HepG2 (cell line): ENCODE measurements around the gene ASIC3. TPM values are rescaled to one million over a fixed set of nuclear protein-coding genes. Genes with fewer than 3 reads are reported as not detected.

Source experiments
- BCLAF1 ChIP-seq: fragments of 450-650 bp; IDR thresholded peaks from 2 replicates; pipeline ENCODE4 v1.6.1; 2017; ENCODE audit warnings: mild to moderate bottlenecking
- ETS1 ChIP-seq: sonication (generic); formaldehyde crosslinking; IDR thresholded peaks from 2 replicates; pipeline ENCODE4 v1.4.0; 2020; ENCODE audit warnings: missing genetic modification reagents
- FOSL2 ChIP-seq: sonication (generic); formaldehyde crosslinking; IDR thresholded peaks from 2 replicates; pipeline ENCODE4 v1.4.0; 2020; ENCODE audit warnings: missing genetic modification reagents
- NFE2L2 ChIP-seq: fragments of 150-350 bp; IDR thresholded peaks from 2 replicates; pipeline ENCODE4 v1.6.1; 2014; ENCODE audit warnings: low read length
- NR2F1 ChIP-seq, 2 experiments: fragments of 450-650 bp in 1 of 2; formaldehyde crosslinking in 1 of 2; IDR thresholded peaks; 2 replicates each; pipeline versions ENCODE4 v1.5.0 to v1.6.1; 2016 to 2020; ENCODE audit warnings: mild to moderate bottlenecking in 1 of 2, missing compliant biosample characterization in 1 of 2, missing genetic modification reagents in 1 of 2, moderate library complexity in 1 of 2
- PCBP2 ChIP-seq: fragments of 200-400 bp; formaldehyde crosslinking; optimal IDR thresholded peaks from 2 replicates; pipeline ENCODE3; 2018; ENCODE audit warnings: low read length, low read depth; ENCODE audit not compliant: poor library complexity, severe bottlenecking
- POLR2AphosphoS5 ChIP-seq: IDR thresholded peaks from 2 replicates; pipeline ENCODE4 v1.6.1; 2012; ENCODE audit warnings: low read depth, low read length
- RBM39 ChIP-seq: fragments of 200-400 bp; formaldehyde crosslinking; IDR thresholded peaks from one replicate; pipeline ENCODE4 v1.6.1; 2018; ENCODE audit warnings: antibody characterized with exemption, mild to moderate bottlenecking, low read depth, low read length; ENCODE audit not compliant: poor library complexity, severe bottlenecking
- SRY ChIP-seq: sonication (generic); formaldehyde crosslinking; IDR thresholded peaks from 2 replicates; pipeline ENCODE4 v1.8.0; 2022; ENCODE audit warnings: mild to moderate bottlenecking, missing genetic modification reagents
- THAP8 ChIP-seq: sonication (generic); formaldehyde crosslinking; IDR thresholded peaks from 2 replicates; pipeline ENCODE4 v1.5.1; 2020; ENCODE audit warnings: missing genetic modification reagents, mild to moderate bottlenecking, borderline replicate concordance
- ZHX1 ChIP-seq: sonication (generic); formaldehyde crosslinking; IDR thresholded peaks from 2 replicates; pipeline ENCODE4 v1.8.1; 2022; ENCODE audit warnings: low read depth, mild to moderate bottlenecking, missing genetic modification reagents
- ZNF121 ChIP-seq: sonication (generic); formaldehyde crosslinking; IDR thresholded peaks from 2 replicates; pipeline ENCODE4 v1.5.0; 2020; ENCODE audit warnings: mild to moderate bottlenecking, missing genetic modification reagents
- ZNF230 ChIP-seq: sonication (generic); formaldehyde crosslinking; IDR thresholded peaks from 2 replicates; pipeline ENCODE4 v1.4.0; 2020; ENCODE audit warnings: mild to moderate bottlenecking, missing genetic modification reagents
- ZNF337 ChIP-seq: sonication (generic); formaldehyde crosslinking; IDR thresholded peaks from 2 replicates; pipeline ENCODE4 v1.5.1; 2020; ENCODE audit warnings: missing genetic modification reagents, low read depth, mild to moderate bottlenecking, borderline replicate concordance
- ZNF552 ChIP-seq: sonication (generic); formaldehyde crosslinking; IDR thresholded peaks from 2 replicates; pipeline ENCODE4 v1.9.0; 2022; ENCODE audit warnings: missing genetic modification reagents, mild to moderate bottlenecking, borderline replicate concordance
- ZNF557 ChIP-seq: sonication (generic); formaldehyde crosslinking; IDR thresholded peaks from 2 replicates; pipeline ENCODE4 v1.4.0; 2020; ENCODE audit warnings: missing genetic modification reagents
- ZNF605 ChIP-seq: sonication (generic); formaldehyde crosslinking; IDR thresholded peaks from 2 replicates; pipeline ENCODE4 v1.8.0; 2022; ENCODE audit warnings: mild to moderate bottlenecking, missing genetic modification reagents
- ZNF839 ChIP-seq: sonication (generic); formaldehyde crosslinking; IDR thresholded peaks from 2 replicates; pipeline ENCODE4 v1.4.0; 2020; ENCODE audit warnings: missing genetic modification reagents, mild to moderate bottlenecking, borderline replicate concordance
- polyA plus RNA-seq, 8 experiments: library from polyadenylated mRNA; depleted of rRNA in 3 of 8; stranded (reverse) in 7 of 8; unstranded in 1 of 8; fragments of >200 nt; fragmentation: Illumina TruSeq in 4 of 8; extraction: Trizol in 4 of 8; gene quantifications; 2 replicates each; pipeline versions ENCODE4 v1.2.1 to v1.2.3, GENCODE V29; 2011 to 2016; ENCODE audit warnings: low read depth in 4 of 8, missing spikeins in 1 of 8, mixed read lengths in 1 of 8; ENCODE audit not compliant: insufficient read depth in 1 of 8
- total RNA-seq, 5 experiments: library from RNA; depleted of rRNA; stranded (reverse); fragments of >200 nt; fragmentation: Illumina TruSeq; extraction: Trizol; gene quantifications; 2 replicates each; pipeline ENCODE4 v1.2.3, GENCODE V29; 2016; ENCODE audit warnings: low read depth in 1 of 5
- TF ChIP-seq, protein P1 (sequence below): sonication (generic); formaldehyde crosslinking; IDR thresholded peaks from 2 replicates; pipeline ENCODE4 v1.8.1; 2023; ENCODE audit warnings: mild to moderate bottlenecking, missing genetic modification reagents, borderline replicate concordance

Gene ASIC3
- total and polyA plus RNA-seq, 2 of the 13 experiments (the other 11 are each of a cell fraction or from before 2014, with no cell fraction given), result 0.51 TPM; not detected in 1

GRCh38 chr7:151085691-151086620 lies 37.6 kb downstream of the ASIC3 start, which contains the start of gene AGAP3 (continued):
- TF ChIP-seq ZNF121 (CRISPR knock-in tag) (no peak), BCLAF1 (no peak), SRY (CRISPR knock-in tag) (no peak), ZNF839 (0 out of 2 replicates have a peak, but pooled peaks have one; percentile 50), ZNF557 (CRISPR knock-in tag) (no peak), FOSL2 (0 out of 2 replicates have a peak, but pooled peaks have one; percentile 5), ZNF552 (CRISPR knock-in tag) (no peak), POLR2AphosphoS5 (peak; percentile 82), ETS1 (no peak), ZNF605 (peak; percentile 25; the same call in 1 of the 2 replicates), ZHX1 (no peak), RBM39 (peak; percentile 71), NFE2L2 (no peak), THAP8 (CRISPR knock-in tag) (no peak), NR2F1 (CRISPR knock-in tag; IDR thresholded peaks at IDR 0.05) (no peak), PCBP2 (no peak), ZNF337 (CRISPR knock-in tag) (no peak), ZNF230 (CRISPR knock-in tag) (no peak)
- TF ChIP-seq, protein P1, sequence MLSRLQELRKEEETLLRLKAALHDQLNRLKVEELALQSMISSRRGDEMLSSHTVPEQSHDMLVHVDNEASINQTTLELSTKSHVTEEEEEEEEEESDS (CRISPR knock-in tag), result no peak
